HepG2 (cell line): ENCODE measurements around the gene SMIM12. TPM values are rescaled to one million over a fixed set of nuclear protein-coding genes. Genes with fewer than 3 reads are reported as not detected.

ENCODE experiments used
- AGO2 ChIP-seq: fragments of 200-400 bp; formaldehyde crosslinking; optimal IDR thresholded peaks from 2 replicates; pipeline ENCODE3; 2017; ENCODE audit warnings: mild to moderate bottlenecking, low read depth, low read length, moderate library complexity
- BRD4 ChIP-seq: sonication (generic); formaldehyde crosslinking; IDR thresholded peaks from 2 replicates; pipeline ENCODE4 v1.4.0; 2020; ENCODE audit warnings: missing genetic modification reagents
- CC2D1A ChIP-seq: sonication (generic); formaldehyde crosslinking; IDR thresholded peaks from 2 replicates; pipeline ENCODE4 v1.8.1; 2023; ENCODE audit warnings: mild to moderate bottlenecking, missing genetic modification reagents
- CEBPB ChIP-seq: IDR thresholded peaks from 2 replicates; pipeline ENCODE4 v1.6.1; 2011; ENCODE audit warnings: low read depth, low read length, improper control_type of control experiment, borderline replicate concordance
- DPF2 ChIP-seq: sonication (generic); formaldehyde crosslinking; IDR thresholded peaks from 2 replicates; pipeline ENCODE4 v1.4.0; 2020; ENCODE audit warnings: mild to moderate bottlenecking, low read depth, missing genetic modification reagents, borderline replicate concordance
- ELF4 ChIP-seq: sonication (generic); formaldehyde crosslinking; IDR thresholded peaks from 2 replicates; pipeline ENCODE4 v1.5.0; 2020; ENCODE audit warnings: missing genetic modification reagents, mild to moderate bottlenecking, moderate library complexity, borderline replicate concordance
- FOSL1 ChIP-seq: sonication (generic); formaldehyde crosslinking; IDR thresholded peaks from 2 replicates; pipeline ENCODE4 v1.9.0; 2021; ENCODE audit warnings: missing genetic modification reagents, borderline replicate concordance
- MLXIP ChIP-seq: sonication (generic); formaldehyde crosslinking; IDR thresholded peaks from 2 replicates; pipeline ENCODE4 v1.9.0; 2021; ENCODE audit warnings: missing genetic modification reagents, borderline replicate concordance
- NFRKB ChIP-seq: fragments of 450-650 bp; IDR thresholded peaks from 2 replicates; pipeline ENCODE4 v1.6.1; 2017
- POLR2A ChIP-seq, 2 experiments: IDR thresholded peaks; 2 replicates each; pipeline ENCODE4 v1.6.1; 2011; ENCODE audit warnings: low read depth in 2 of 2, low read length in 2 of 2, mild to moderate bottlenecking in 1 of 2, moderate library complexity in 1 of 2; ENCODE audit not compliant: insufficient read depth in 1 of 2
- POLR2G ChIP-seq: fragments of 200-400 bp; formaldehyde crosslinking; IDR thresholded peaks from 2 replicates; pipeline ENCODE4 v1.6.1; 2018; ENCODE audit warnings: mild to moderate bottlenecking, low read depth, low read length, moderate library complexity
- RELA ChIP-seq: sonication (generic); formaldehyde crosslinking; IDR thresholded peaks from 2 replicates; pipeline ENCODE4 v1.4.0; 2020; ENCODE audit warnings: missing genetic modification reagents
- RFX5 ChIP-seq: IDR thresholded peaks from 2 replicates; pipeline ENCODE4 v1.6.1; 2011; ENCODE audit warnings: low read depth, low read length, improper control_type of control experiment
- SMARCC2 ChIP-seq: fragments of 450-650 bp; IDR thresholded peaks from 2 replicates; pipeline ENCODE4 v1.6.1; 2017; ENCODE audit warnings: antibody characterized with exemption, mild to moderate bottlenecking
- SRSF9 ChIP-seq: fragments of 200-400 bp; formaldehyde crosslinking; IDR thresholded peaks from 2 replicates; pipeline ENCODE4 v1.6.1; 2018; ENCODE audit warnings: borderline replicate concordance, mild to moderate bottlenecking, low read depth, low read length; ENCODE audit not compliant: insufficient read depth, poor library complexity, severe bottlenecking
- SYNCRIP ChIP-seq: fragments of 200-400 bp; formaldehyde crosslinking; IDR thresholded peaks from 2 replicates; pipeline ENCODE4 v1.6.1; 2018; ENCODE audit warnings: mild to moderate bottlenecking, low read depth, low read length; ENCODE audit not compliant: insufficient read depth
- ZNF326 ChIP-seq: sonication (generic); formaldehyde crosslinking; IDR thresholded peaks from 2 replicates; pipeline ENCODE4 v1.4.0; 2020; ENCODE audit warnings: missing genetic modification reagents, borderline replicate concordance
- ZNF639 ChIP-seq: conservative IDR thresholded peaks from 2 replicates; pipeline ENCODE4 v1.6.1; 2018; ENCODE audit warnings: missing genetic modification reagents
- ZNF644 ChIP-seq: IDR thresholded peaks from 2 replicates; pipeline ENCODE4 v1.6.1; 2016; ENCODE audit warnings: low read depth
- ZNF678 ChIP-seq: sonication (generic); formaldehyde crosslinking; IDR thresholded peaks from 2 replicates; pipeline ENCODE4 v1.4.0; 2020; ENCODE audit warnings: mild to moderate bottlenecking, missing genetic modification reagents
- ZNF761 ChIP-seq: sonication (generic); formaldehyde crosslinking; conservative IDR thresholded peaks from 2 replicates; pipeline ENCODE4 v1.4.0; 2020; ENCODE audit warnings: mild to moderate bottlenecking, missing genetic modification reagents
- polyA plus RNA-seq, 8 experiments: library from polyadenylated mRNA; depleted of rRNA in 3 of 8; stranded (reverse) in 7 of 8; unstranded in 1 of 8; fragments of >200 nt; fragmentation: Illumina TruSeq in 4 of 8; extraction: Trizol in 4 of 8; gene quantifications; 2 replicates each; pipeline versions ENCODE4 v1.2.1 to v1.2.3, GENCODE V29; 2011 to 2016; ENCODE audit warnings: low read depth in 4 of 8, missing spikeins in 1 of 8, mixed read lengths in 1 of 8; ENCODE audit not compliant: insufficient read depth in 1 of 8
- total RNA-seq, 5 experiments: library from RNA; depleted of rRNA; stranded (reverse); fragments of >200 nt; fragmentation: Illumina TruSeq; extraction: Trizol; gene quantifications; 2 replicates each; pipeline ENCODE4 v1.2.3, GENCODE V29; 2016; ENCODE audit warnings: low read depth in 1 of 5
- TF ChIP-seq, protein P1 (sequence below): sonication (generic); formaldehyde crosslinking; IDR thresholded peaks from 2 replicates; pipeline ENCODE4 v1.9.0; 2021; ENCODE audit warnings: missing genetic modification reagents, mild to moderate bottlenecking, borderline replicate concordance
- TF ChIP-seq, protein P2 (sequence below): sonication (generic); formaldehyde crosslinking; IDR thresholded peaks from 2 replicates; pipeline ENCODE4 v1.8.0; 2022; ENCODE audit warnings: missing genetic modification reagents, mild to moderate bottlenecking, moderate library complexity, borderline replicate concordance

SMIM12 gene
- total and polyA plus RNA-seq, 2 of the 13 experiments (the other 11 are each of a cell fraction or from before 2014, with no cell fraction given): 20.1 to 41.3 TPM

GRCh38 chr1:34825455-34826091 is 34.0 kb downstream of the SMIM12 start (continued):
- TF ChIP-seq AGO2 (no peak), SMARCC2 (no peak), POLR2A (IDR thresholded peaks at IDR 0.05; ENCODE audit: insufficient read depth in 1 of 2, low read depth in 2 of 2, low read length in 2 of 2) (no peak), BRD4 (CRISPR knock-in tag) (no peak), MLXIP (no peak), ZNF326 (CRISPR knock-in tag) (no peak), ZNF644 (CRISPR knock-in tag) (no peak), SRSF9 (no peak), DPF2 (peak; percentile 85), ZNF639 (no peak), ZNF761 (CRISPR knock-in tag) (no peak), FOSL1 (no peak), RFX5 (no peak), ELF4 (CRISPR knock-in tag) (no peak), SYNCRIP (no peak), POLR2G (no peak), NFRKB (no peak), ZNF678 (no peak), CC2D1A (CRISPR knock-in tag) (no peak), CEBPB (no peak), RELA (no peak)
- TF ChIP-seq, protein P1, sequence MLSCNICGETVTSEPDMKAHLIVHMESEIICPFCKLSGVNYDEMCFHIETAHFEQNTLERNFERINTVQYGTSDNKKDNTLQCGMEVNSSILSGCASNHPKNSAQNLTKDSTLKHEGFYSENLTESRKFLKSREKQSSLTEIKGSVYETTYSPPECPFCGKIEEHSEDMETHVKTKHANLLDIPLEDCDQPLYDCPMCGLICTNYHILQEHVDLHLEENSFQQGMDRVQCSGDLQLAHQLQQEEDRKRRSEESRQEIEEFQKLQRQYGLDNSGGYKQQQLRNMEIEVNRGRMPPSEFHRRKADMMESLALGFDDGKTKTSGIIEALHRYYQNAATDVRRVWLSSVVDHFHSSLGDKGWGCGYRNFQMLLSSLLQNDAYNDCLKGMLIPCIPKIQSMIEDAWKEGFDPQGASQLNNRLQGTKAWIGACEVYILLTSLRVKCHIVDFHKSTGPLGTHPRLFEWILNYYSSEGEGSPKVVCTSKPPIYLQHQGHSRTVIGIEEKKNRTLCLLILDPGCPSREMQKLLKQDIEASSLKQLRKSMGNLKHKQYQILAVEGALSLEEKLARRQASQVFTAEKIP (CRISPR knock-in tag): no peak
- TF ChIP-seq, protein P2, sequence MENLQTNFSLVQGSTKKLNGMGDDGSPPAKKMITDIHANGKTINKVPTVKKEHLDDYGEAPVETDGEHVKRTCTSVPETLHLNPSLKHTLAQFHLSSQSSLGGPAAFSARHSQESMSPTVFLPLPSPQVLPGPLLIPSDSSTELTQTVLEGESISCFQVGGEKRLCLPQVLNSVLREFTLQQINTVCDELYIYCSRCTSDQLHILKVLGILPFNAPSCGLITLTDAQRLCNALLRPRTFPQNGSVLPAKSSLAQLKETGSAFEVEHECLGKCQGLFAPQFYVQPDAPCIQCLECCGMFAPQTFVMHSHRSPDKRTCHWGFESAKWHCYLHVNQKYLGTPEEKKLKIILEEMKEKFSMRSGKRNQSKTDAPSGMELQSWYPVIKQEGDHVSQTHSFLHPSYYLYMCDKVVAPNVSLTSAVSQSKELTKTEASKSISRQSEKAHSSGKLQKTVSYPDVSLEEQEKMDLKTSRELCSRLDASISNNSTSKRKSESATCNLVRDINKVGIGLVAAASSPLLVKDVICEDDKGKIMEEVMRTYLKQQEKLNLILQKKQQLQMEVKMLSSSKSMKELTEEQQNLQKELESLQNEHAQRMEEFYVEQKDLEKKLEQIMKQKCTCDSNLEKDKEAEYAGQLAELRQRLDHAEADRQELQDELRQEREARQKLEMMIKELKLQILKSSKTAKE (CRISPR knock-in tag): peak; percentile 82
